HepG2 (cell line): ENCODE measurements around the gene VAC14. TPM values are rescaled to one million over a fixed set of nuclear protein-coding genes. Genes with fewer than 3 reads are reported as not detected.

Experiments
- EZH2 ChIP-seq: conservative IDR thresholded peaks from 2 replicates; pipeline ENCODE4 v1.6.1; 2012; ENCODE audit warnings: mild to moderate bottlenecking, low read depth, low read length, moderate library complexity
- NFRKB ChIP-seq: fragments of 450-650 bp; IDR thresholded peaks from 2 replicates; pipeline ENCODE4 v1.6.1; 2017
- USF2 ChIP-seq, 2 experiments: sonication (generic) in 1 of 2; formaldehyde crosslinking in 1 of 2; IDR thresholded peaks; 2 replicates each; pipeline versions ENCODE4 v1.5.1 to v1.6.1; 2011 to 2020; ENCODE audit warnings: borderline replicate concordance in 1 of 2, low read depth in 1 of 2, low read length in 1 of 2, mild to moderate bottlenecking in 1 of 2, missing genetic modification reagents in 1 of 2, moderate library complexity in 1 of 2
- ZBTB25 ChIP-seq: IDR thresholded peaks from 2 replicates; pipeline ENCODE4 v1.6.1; 2018; ENCODE audit warnings: missing genetic modification reagents
- ZNF101 ChIP-seq: sonication (generic); formaldehyde crosslinking; IDR thresholded peaks from 2 replicates; pipeline ENCODE4 v1.4.0; 2020; ENCODE audit warnings: mild to moderate bottlenecking, low read depth, missing genetic modification reagents, borderline replicate concordance
- ZNF292 ChIP-seq: sonication (generic); formaldehyde crosslinking; IDR thresholded peaks from 2 replicates; pipeline ENCODE4 v1.8.1; 2022; ENCODE audit warnings: mild to moderate bottlenecking, low read depth, missing genetic modification reagents, borderline replicate concordance
- ZNF337 ChIP-seq: sonication (generic); formaldehyde crosslinking; IDR thresholded peaks from 2 replicates; pipeline ENCODE4 v1.5.1; 2020; ENCODE audit warnings: missing genetic modification reagents, low read depth, mild to moderate bottlenecking, borderline replicate concordance
- ZNF557 ChIP-seq: sonication (generic); formaldehyde crosslinking; IDR thresholded peaks from 2 replicates; pipeline ENCODE4 v1.4.0; 2020; ENCODE audit warnings: missing genetic modification reagents
- polyA plus RNA-seq, 8 experiments: library from polyadenylated mRNA; depleted of rRNA in 3 of 8; stranded (reverse) in 7 of 8; unstranded in 1 of 8; fragments of >200 nt; fragmentation: Illumina TruSeq in 4 of 8; extraction: Trizol in 4 of 8; gene quantifications; 2 replicates each; pipeline versions ENCODE4 v1.2.1 to v1.2.3, GENCODE V29; 2011 to 2016; ENCODE audit warnings: low read depth in 4 of 8, missing spikeins in 1 of 8, mixed read lengths in 1 of 8; ENCODE audit not compliant: insufficient read depth in 1 of 8
- total RNA-seq, 5 experiments: library from RNA; depleted of rRNA; stranded (reverse); fragments of >200 nt; fragmentation: Illumina TruSeq; extraction: Trizol; gene quantifications; 2 replicates each; pipeline ENCODE4 v1.2.3, GENCODE V29; 2016; ENCODE audit warnings: low read depth in 1 of 5
- TF ChIP-seq, protein P1 (sequence below): sonication (generic); formaldehyde crosslinking; IDR thresholded peaks from 2 replicates; pipeline ENCODE4 v1.4.0; 2020; ENCODE audit warnings: mild to moderate bottlenecking, missing genetic modification reagents

The VAC14 gene
- total and polyA plus RNA-seq, 2 of the 13 experiments (the other 11 are each of a cell fraction or from before 2014, with no cell fraction given): 23.5 to 24.6 TPM

DNA sequence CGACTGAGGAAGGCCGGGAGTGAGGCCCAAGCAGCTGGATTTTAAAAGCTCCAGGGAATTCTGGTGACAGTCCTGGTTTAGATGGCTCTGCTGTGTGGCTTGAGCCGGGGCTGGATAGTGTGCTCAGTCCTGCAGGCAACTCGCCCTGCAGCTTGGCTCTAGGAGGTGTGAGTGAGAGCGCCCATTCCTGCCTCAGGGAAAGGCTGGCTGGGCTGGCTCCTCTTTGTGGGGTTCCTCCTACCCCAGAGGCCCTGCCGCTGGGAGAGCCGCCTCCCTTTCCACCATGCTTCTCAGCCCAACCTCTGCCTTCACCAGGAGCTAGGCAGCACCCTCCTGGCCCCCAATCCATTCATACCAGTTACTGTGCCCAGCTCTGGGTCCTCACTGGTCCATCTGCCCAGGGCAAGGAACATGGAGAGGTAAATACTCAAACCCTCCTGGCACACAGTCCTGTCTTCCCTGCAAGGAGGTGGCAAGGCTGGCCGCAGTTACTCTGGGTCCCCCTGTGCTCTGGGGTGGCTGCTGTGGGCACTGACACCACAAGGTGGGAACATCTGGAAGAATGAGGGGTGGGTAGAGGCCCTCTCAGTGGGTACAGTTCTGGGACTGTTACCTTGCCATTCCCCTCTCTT, 47.1 kb downstream of the VAC14 start (continued):
- TF ChIP-seq ZBTB25 (no peak), ZNF292 (CRISPR knock-in tag) (no peak), EZH2 (no peak), NFRKB (no peak), ZNF337 (CRISPR knock-in tag) (no peak), USF2 (IDR thresholded peaks at IDR 0.05; ENCODE audit: low read depth, low read length) (no peak), USF2 (CRISPR knock-in tag; IDR thresholded peaks at IDR 0.05; ENCODE audit: borderline replicate concordance) (no peak), ZNF101 (no peak), ZNF557 (CRISPR knock-in tag) (no peak)
- TF ChIP-seq, protein P1, sequence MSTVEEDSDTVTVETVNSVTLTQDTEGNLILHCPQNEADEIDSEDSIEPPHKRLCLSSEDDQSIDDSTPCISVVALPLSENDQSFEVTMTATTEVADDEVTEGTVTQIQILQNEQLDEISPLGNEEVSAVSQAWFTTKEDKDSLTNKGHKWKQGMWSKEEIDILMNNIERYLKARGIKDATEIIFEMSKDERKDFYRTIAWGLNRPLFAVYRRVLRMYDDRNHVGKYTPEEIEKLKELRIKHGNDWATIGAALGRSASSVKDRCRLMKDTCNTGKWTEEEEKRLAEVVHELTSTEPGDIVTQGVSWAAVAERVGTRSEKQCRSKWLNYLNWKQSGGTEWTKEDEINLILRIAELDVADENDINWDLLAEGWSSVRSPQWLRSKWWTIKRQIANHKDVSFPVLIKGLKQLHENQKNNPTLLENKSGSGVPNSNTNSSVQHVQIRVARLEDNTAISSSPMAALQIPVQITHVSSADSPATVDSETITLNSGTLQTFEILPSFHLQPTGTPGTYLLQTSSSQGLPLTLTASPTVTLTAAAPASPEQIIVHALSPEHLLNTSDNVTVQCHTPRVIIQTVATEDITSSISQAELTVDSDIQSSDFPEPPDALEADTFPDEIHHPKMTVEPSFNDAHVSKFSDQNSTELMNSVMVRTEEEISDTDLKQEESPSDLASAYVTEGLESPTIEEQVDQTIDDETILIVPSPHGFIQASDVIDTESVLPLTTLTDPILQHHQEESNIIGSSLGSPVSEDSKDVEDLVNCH: no peak
